PC-9 (cell line): Measurements from ENCODE around the gene CASP3. TPM values are rescaled to one million over a fixed set of nuclear protein-coding genes. Genes with fewer than 3 reads are reported as not detected.

Experiments used
- BruUV-seq: library from RNA; stranded (reverse); fragments of 400-500 nt; replicated peaks from 2 replicates; lab custom pipeline; 2021; lab: Mats Ljungman, UMichigan
- CTCF ChIA-PET: fragments of 300-600 bp; sonication (Branson Sonifier 250); formaldehyde crosslinking; loops from one replicate; lab custom pipeline; 2022; ENCODE audit warnings: antibody characterized with exemption; lab: Charles Lee
- POLR2A ChIA-PET: fragments of 300-600 bp; sonication (Branson Sonifier 250); formaldehyde crosslinking; loops from one replicate; lab custom pipeline; 2022; ENCODE audit warnings: antibody characterized with exemption; ENCODE audit not compliant: unreplicated experiment; lab: Charles Lee
- DNase-seq, 2 experiments: peaks; one replicate each; pipeline versions ENCODE4 v3.0.0 to v3.0.0-alpha.2; 2015 to 2022; ENCODE audit warnings: mixed read lengths in 1 of 2
- H2AFZ ChIP-seq: fragments of 200-600 bp; sonication (generic); 2 replicates; pipeline ENCODE4 v1.8.1; 2017; ENCODE audit warnings: antibody characterized with exemption
- H3F3A ChIP-seq: fragments of 200-600 bp; sonication (generic); 2 replicates; pipeline ENCODE4 v1.8.1; 2017; ENCODE audit warnings: antibody characterized with exemption, mild to moderate bottlenecking, low read depth; ENCODE audit not compliant: insufficient read depth
- H3K27ac ChIP-seq: fragments of 200-600 bp; sonication (generic); 2 replicates; pipeline ENCODE4 v1.6.1; 2016; ENCODE audit warnings: mixed run types
- H3K27me3 ChIP-seq: fragments of 200-600 bp; sonication (generic); 2 replicates; pipeline ENCODE4 v1.6.1; 2016; ENCODE audit warnings: low read depth, mixed run types; ENCODE audit not compliant: insufficient read depth
- H3K36me3 ChIP-seq: fragments of 200-600 bp; sonication (generic); 2 replicates; pipeline ENCODE4 v1.6.1; 2016; ENCODE audit warnings: low read depth, mixed run types
- H3K4me1 ChIP-seq: fragments of 200-600 bp; sonication (generic); replicated peaks from 2 replicates; pipeline ENCODE4 v1.6.1; 2016; ENCODE audit warnings: mixed run types; ENCODE audit not compliant: insufficient read depth
- H3K4me2 ChIP-seq: fragments of 200-600 bp; sonication (generic); 2 replicates; pipeline ENCODE4 v1.6.1; 2017; ENCODE audit warnings: mixed run types
- H3K4me3 ChIP-seq: fragments of 200-600 bp; sonication (generic); 2 replicates; pipeline ENCODE4 v1.6.1; 2016; ENCODE audit warnings: mixed run types
- H3K79me2 ChIP-seq: fragments of 200-600 bp; sonication (generic); 2 replicates; pipeline ENCODE4 v1.6.1; 2017; ENCODE audit warnings: low read depth, mixed run types
- H3K9me2 ChIP-seq: fragments of 200-600 bp; sonication (generic); 2 replicates; pipeline ENCODE4 v1.8.1; 2017; ENCODE audit warnings: mild to moderate bottlenecking; ENCODE audit not compliant: insufficient read depth
- H3K9me3 ChIP-seq: fragments of 200-600 bp; sonication (generic); 2 replicates; pipeline ENCODE4 v1.8.1; 2016; ENCODE audit warnings: low read depth; ENCODE audit not compliant: insufficient read depth
- H4K20me1 ChIP-seq: fragments of 200-600 bp; sonication (generic); 2 replicates; pipeline ENCODE4 v1.8.1; 2017; ENCODE audit not compliant: insufficient read depth
- EZH2 ChIP-seq: fragments of 200-600 bp; sonication (generic); IDR thresholded peaks from 2 replicates; pipeline ENCODE4 v1.8.0; 2017; ENCODE audit warnings: antibody characterized with exemption, low read depth
- intact Hi-C: fragments of 100-400 bp; cut with micrococcal nuclease; formaldehyde crosslinking; loops from one replicate; pipeline ENCODE4 v1.10.0; 2022; ENCODE audit not compliant: unreplicated experiment
- total RNA-seq: library from RNA; stranded (reverse); gene quantifications from 2 replicates; pipeline ENCODE4 v1.2.3, GENCODE V29; 2021
- TF ChIP-seq, protein P1 (sequence below): fragments of 200-600 bp; sonication (generic); conservative IDR thresholded peaks from 2 replicates; pipeline ENCODE4 v1.6.1; 2017; ENCODE audit warnings: mixed run types, antibody characterized with exemption, mild to moderate bottlenecking, moderate library complexity

Gene CASP3
- total RNA-seq, 1 experiment from 2014 or later, result 35.7 TPM

DNA sequence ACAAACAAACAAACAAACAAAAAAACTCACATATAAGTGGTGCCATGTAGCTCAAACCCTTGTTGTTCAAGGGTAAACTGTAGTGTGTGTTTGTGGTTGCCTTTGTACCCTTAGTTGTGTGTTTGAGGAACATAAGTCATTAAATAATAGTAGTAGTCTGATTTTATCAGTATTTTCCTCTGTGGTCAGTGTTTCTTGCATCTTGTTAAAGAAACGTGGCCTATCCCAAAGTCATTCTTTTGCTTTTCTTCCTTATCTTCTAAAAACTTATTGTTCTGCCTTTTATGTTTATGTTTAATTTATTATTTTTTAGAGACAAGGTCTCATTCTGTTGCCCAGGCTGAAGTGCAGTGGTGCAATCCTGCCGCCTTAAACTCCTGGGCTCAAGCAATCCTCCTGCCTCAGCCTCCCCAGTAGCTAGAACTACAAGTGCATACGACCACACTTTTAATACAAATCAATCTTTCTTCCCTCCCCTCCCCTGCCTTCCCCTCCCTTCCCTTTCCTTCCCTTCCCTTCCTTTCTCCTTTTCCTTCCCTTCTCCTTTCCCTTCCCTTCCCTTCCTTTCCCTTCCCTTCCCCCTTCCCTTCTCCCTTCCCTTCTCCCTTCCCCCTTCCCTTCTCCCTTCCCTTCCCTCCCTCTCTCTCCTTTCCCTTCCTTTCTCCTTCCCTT, 26.7 kb upstream of the CASP3 start:
- intact Hi-C loops, result no loop called here
- Histone ChIP-seq H4K20me1 (no peaks in the 10 kb centered on the region), H3F3A (no peaks in the 10 kb centered on the region), H3K79me2 (no peaks in the 10 kb centered on the region), H3K9me2 (no peaks in the 10 kb centered on the region), H3K27me3 (no peaks in the 10 kb centered on the region), H3K4me1 (no peaks in the 10 kb centered on the region), H3K27ac (no peak overlapping the region), H2AFZ (no peak overlapping the region), H3K36me3 (0 out of 2 replicates have a peak, but pooled peaks cover 1% of the 10 kb centered on the region), H3K9me3 (no peaks in the 10 kb centered on the region), H3K4me3 (no peak overlapping the region), H3K4me2 (no peak overlapping the region)
- TF ChIP-seq, protein P1, sequence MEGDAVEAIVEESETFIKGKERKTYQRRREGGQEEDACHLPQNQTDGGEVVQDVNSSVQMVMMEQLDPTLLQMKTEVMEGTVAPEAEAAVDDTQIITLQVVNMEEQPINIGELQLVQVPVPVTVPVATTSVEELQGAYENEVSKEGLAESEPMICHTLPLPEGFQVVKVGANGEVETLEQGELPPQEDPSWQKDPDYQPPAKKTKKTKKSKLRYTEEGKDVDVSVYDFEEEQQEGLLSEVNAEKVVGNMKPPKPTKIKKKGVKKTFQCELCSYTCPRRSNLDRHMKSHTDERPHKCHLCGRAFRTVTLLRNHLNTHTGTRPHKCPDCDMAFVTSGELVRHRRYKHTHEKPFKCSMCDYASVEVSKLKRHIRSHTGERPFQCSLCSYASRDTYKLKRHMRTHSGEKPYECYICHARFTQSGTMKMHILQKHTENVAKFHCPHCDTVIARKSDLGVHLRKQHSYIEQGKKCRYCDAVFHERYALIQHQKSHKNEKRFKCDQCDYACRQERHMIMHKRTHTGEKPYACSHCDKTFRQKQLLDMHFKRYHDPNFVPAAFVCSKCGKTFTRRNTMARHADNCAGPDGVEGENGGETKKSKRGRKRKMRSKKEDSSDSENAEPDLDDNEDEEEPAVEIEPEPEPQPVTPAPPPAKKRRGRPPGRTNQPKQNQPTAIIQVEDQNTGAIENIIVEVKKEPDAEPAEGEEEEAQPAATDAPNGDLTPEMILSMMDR, result no peak
- no peak for TF ChIP-seq EZH2
- DNase-seq, result no peak
- CTCF ChIA-PET, result no interaction called here
- BruUV-seq, result no TSS peak
- POLR2A ChIA-PET, result no interaction called here

DNA sequence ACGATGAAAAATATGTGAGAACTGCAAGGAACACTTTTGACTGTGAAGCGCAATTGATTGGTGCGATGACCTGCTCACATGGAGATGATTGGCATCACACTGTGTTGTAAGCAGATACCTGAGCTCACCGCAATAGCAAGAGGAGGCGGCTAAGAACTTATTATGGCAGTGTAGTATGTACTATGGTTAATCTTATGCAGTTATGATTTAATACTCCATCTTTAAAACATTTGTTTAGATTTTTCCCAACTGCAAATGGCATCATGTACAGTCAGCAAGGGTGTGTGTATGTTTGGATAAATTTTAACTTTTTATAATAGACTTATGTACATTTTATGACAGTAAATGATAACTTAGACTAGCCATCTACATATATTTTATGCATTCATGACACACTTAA, 25.8 kb upstream of the CASP3 start:
- Histone ChIP-seq H2AFZ (no peak overlapping the region), H3K4me3 (no peak overlapping the region), H3K27ac (no peak overlapping the region), H3K4me1 (no peaks in the 10 kb centered on the region), H3K27me3 (no peaks in the 10 kb centered on the region), H3K79me2 (no peaks in the 10 kb centered on the region), H3K9me3 (no peaks in the 10 kb centered on the region), H3K9me2 (no peaks in the 10 kb centered on the region), H3K4me2 (no peak overlapping the region), H4K20me1 (no peaks in the 10 kb centered on the region), H3K36me3 (0 out of 2 replicates have a peak, but pooled peaks cover 3% of the 10 kb centered on the region), H3F3A (no peaks in the 10 kb centered on the region)
- intact Hi-C loops, result no loop called here
- no TSS peak for BruUV-seq
- TF ChIP-seq, protein P1, result no peak
- no peak for TF ChIP-seq EZH2
- ChIA-PET CTCF (no interaction called here), POLR2A (no interaction called here)
- no peak for DNase-seq

DNA sequence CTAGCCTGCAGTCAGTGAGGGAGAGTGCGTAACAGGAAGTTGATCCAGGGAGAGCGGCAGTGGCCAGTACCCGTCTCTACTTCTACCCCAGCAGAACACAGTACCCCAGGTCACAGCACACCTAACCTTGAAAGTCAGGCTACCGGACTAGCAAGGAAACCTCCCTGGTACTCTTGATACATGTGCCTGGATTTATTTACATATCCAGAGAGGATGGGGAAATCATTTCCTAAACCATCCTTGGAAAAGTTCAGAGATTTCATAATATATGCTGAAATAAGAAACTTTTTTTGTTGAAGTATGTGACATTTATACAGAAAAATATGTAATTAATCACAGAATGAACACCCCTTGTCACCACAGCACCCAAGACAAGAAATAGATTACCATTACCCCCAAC, 24.8 kb upstream of the CASP3 start:
- no peaks in the 10 kb centered on the region for H3K4me1 ChIP-seq
- H3K36me3 ChIP-seq, result 0 out of 2 replicates have a peak, but pooled peaks cover 3% of the 10 kb centered on the region
- CTCF ChIA-PET, result no interaction called here
- DNase-seq, result no peak
- no peaks in the 10 kb centered on the region for H3F3A ChIP-seq
- H3K9me3 ChIP-seq, result no peaks in the 10 kb centered on the region
- no peak overlapping the region for H3K4me2 ChIP-seq
- no peak overlapping the region for H2AFZ ChIP-seq
- no peaks in the 10 kb centered on the region for H3K27me3 ChIP-seq
- H3K9me2 ChIP-seq, result no peaks in the 10 kb centered on the region
- no peak overlapping the region for H3K27ac ChIP-seq
- BruUV-seq, result no TSS peak
- no peaks in the 10 kb centered on the region for H3K79me2 ChIP-seq
- no peak for TF ChIP-seq EZH2
- TF ChIP-seq, protein P1, result no peak
- intact Hi-C loops, result no loop called here
- H3K4me3 ChIP-seq, result no peak overlapping the region
- POLR2A ChIA-PET, result no interaction called here
- H4K20me1 ChIP-seq, result no peaks in the 10 kb centered on the region
